Endometrial microvascular endothelial cells (primary cell): ENCODE measurements around the gene GSTM1. TPM values are rescaled to one million over a fixed set of nuclear protein-coding genes. Genes with fewer than 3 reads are reported as not detected.

Source experiments
- total RNA-seq: library from RNA; depleted of rRNA; stranded (reverse); fragments of >200 nt; gene quantifications from one replicate; pipeline ENCODE4 v1.2.3, GENCODE V29; 2015; ENCODE audit errors: inconsistent ontology term

The GSTM1 gene
- total RNA-seq, 1 donor from 2014 or later = 19.0 TPM

Other genes starting within 250 kb of the GSTM1 start
- gene SYPL2, start 221.3 kb upstream of the GSTM1 start, total RNA-seq = 0.37 TPM
- gene ATXN7L2, start 203.9 kb upstream of the GSTM1 start, total RNA-seq = 3.5 TPM
- 1.4 TPM for gene CYB561D1, start 193.7 kb upstream of the GSTM1 start, total RNA-seq
- gene AMIGO1, start 178.1 kb upstream of the GSTM1 start, total RNA-seq = 0.56 TPM
- not detected for gene GPR61, start 147.9 kb upstream of the GSTM1 start, total RNA-seq
- 15.3 TPM for gene GNAI3, start 139.2 kb upstream of the GSTM1 start, total RNA-seq
- gene GNAT2, start 68.2 kb upstream of the GSTM1 start, total RNA-seq = not detected
- gene AMPD2, start 68.0 kb upstream of the GSTM1 start, total RNA-seq = 88.4 TPM
- gene GSTM4, start 31.7 kb upstream of the GSTM1 start, total RNA-seq = 6.6 TPM
- 6.3 TPM for gene GSTM2, start 19.8 kb upstream of the GSTM1 start, total RNA-seq
- not detected for gene GSTM5, start 24.4 kb downstream of the GSTM1 start, total RNA-seq
- 30.4 TPM for gene GSTM3, start 53.2 kb downstream of the GSTM1 start, total RNA-seq
- gene EPS8L3, start 76.1 kb downstream of the GSTM1 start, total RNA-seq = not detected
- gene CSF1, start 223.0 kb downstream of the GSTM1 start, total RNA-seq = 8.9 TPM